Nephron (organoid): ENCODE data around the gene GSTA4.
A peak's percentile ranks its signal among the peaks of the same experiment; 100 is the strongest.
"Not testable (repeated sequence)": the region's sequence is repeated elsewhere in the genome, so short reads cannot be mapped to it uniquely, and the experiment has no call there.

Experiments
- H3K27ac Mint-ChIP-seq, 3 experiments: 2 replicates each; pipeline ENCODE4 v1.8.0; 2020; ENCODE audit warnings: mixed read lengths in 3 of 3, mild to moderate bottlenecking in 2 of 3, moderate library complexity in 1 of 3
- H3K27me3 Mint-ChIP-seq: 2 replicates; pipeline ENCODE4 v1.8.0; 2021; ENCODE audit warnings: low read depth, mild to moderate bottlenecking, moderate library complexity, mixed read lengths
- H3K36me3 Mint-ChIP-seq: 2 replicates; pipeline ENCODE4 v1.8.0; 2020; ENCODE audit warnings: low read depth, mixed read lengths
- H3K4me1 Mint-ChIP-seq: 2 replicates; pipeline ENCODE4 v1.8.0; 2020; ENCODE audit warnings: mixed read lengths
- H3K4me3 Mint-ChIP-seq, 3 experiments: 2 replicates each; pipeline ENCODE4 v1.8.0; 2020; ENCODE audit warnings: mild to moderate bottlenecking in 3 of 3, mixed read lengths in 3 of 3, moderate library complexity in 2 of 3
- H3K9me3 Mint-ChIP-seq: 2 replicates; pipeline ENCODE4 v1.8.0; 2020; ENCODE audit warnings: mixed read lengths
- CTCF ChIP-seq, 3 experiments: fragments of 200-600 bp; sonication (generic); IDR thresholded peaks; one replicate each; pipeline ENCODE4 v1.5.0; 2021; ENCODE audit warnings: antibody characterized with exemption in 3 of 3; ENCODE audit not compliant: unreplicated experiment in 3 of 3

GSTA4 gene

GRCh38 chr6:52995089-52995912, at the start of gene GSTA4:
TSS of gene GSTA4 (minus strand) at chr6:52995284. CDS start at chr6:52994243, 1,041 bp downstream.
- Mint-ChIP-seq H3K4me3 (peak within 1 kb of the TSS; percentile 93 to 98 (median 95)), H3K4me1 (peaks cover 21% of the 10 kb centered on the region), H3K36me3 (peaks cover 16% of the 10 kb centered on the region)

GRCh38 chr6:53044572-53044971, 49.5 kb upstream of the GSTA4 start:
- H3K36me3 Mint-ChIP-seq: peaks cover 38% of the 10 kb centered on the region

More at GRCh38 chr6:52995089-52995912, at the start of gene GSTA4:
- TF ChIP-seq CTCF (IDR thresholded peaks at IDR 0.05; ENCODE audit: unreplicated experiment in 3 of 3): peak; percentile 66 to 86 (median 74)
- peak within 1 kb of the TSS; percentile 98 to 99 (median 99) for H3K27ac Mint-ChIP-seq
- H3K9me3 Mint-ChIP-seq, H3K27me3 Mint-ChIP-seq: not testable (repeated sequence)

GRCh38 chr6:53044071-53044470, 49.0 kb upstream of the GSTA4 start:
- H3K4me1 Mint-ChIP-seq: peaks cover 22% of the 10 kb centered on the region
- H3K36me3 Mint-ChIP-seq: peaks cover 43% of the 10 kb centered on the region
- H3K4me3 Mint-ChIP-seq: no peak overlapping the region
- TF ChIP-seq CTCF (IDR thresholded peaks at IDR 0.05; ENCODE audit: unreplicated experiment in 3 of 3): no peak
- no peak overlapping the region for H3K27ac Mint-ChIP-seq
- H3K27me3 Mint-ChIP-seq: no peaks in the 10 kb centered on the region
- no peaks in the 10 kb centered on the region for H3K9me3 Mint-ChIP-seq

More at GRCh38 chr6:53044572-53044971, 49.5 kb upstream of the GSTA4 start:
- no peak overlapping the region for H3K27ac Mint-ChIP-seq
- H3K9me3 Mint-ChIP-seq: no peaks in the 10 kb centered on the region
- no peak for TF ChIP-seq CTCF (IDR thresholded peaks at IDR 0.05; ENCODE audit: unreplicated experiment in 3 of 3)
- H3K4me1 Mint-ChIP-seq: peaks cover 22% of the 10 kb centered on the region
- no peak overlapping the region for H3K4me3 Mint-ChIP-seq
- no peaks in the 10 kb centered on the region for H3K27me3 Mint-ChIP-seq

GRCh38 chr6:53043581-53043980, 48.5 kb upstream of the GSTA4 start:
- no peak for TF ChIP-seq CTCF (IDR thresholded peaks at IDR 0.05; ENCODE audit: unreplicated experiment in 3 of 3)
- Mint-ChIP-seq H3K9me3 (no peaks in the 10 kb centered on the region), H3K4me3 (no peak overlapping the region), H3K4me1 (peaks cover 22% of the 10 kb centered on the region), H3K27me3 (no peaks in the 10 kb centered on the region), H3K27ac (no peak overlapping the region), H3K36me3 (peaks cover 42% of the 10 kb centered on the region)

GRCh38 chr6:53042112-53042511, 47.0 kb upstream of the GSTA4 start:
- peaks cover 47% of the 10 kb centered on the region for H3K36me3 Mint-ChIP-seq
- H3K4me3 Mint-ChIP-seq: no peak overlapping the region
- TF ChIP-seq CTCF (IDR thresholded peaks at IDR 0.05; ENCODE audit: unreplicated experiment in 3 of 3): no peak
- peak overlapping the region in 2 of 3 experiments; percentile 2 to 30 for H3K27ac Mint-ChIP-seq
- H3K4me1 Mint-ChIP-seq: peaks cover 22% of the 10 kb centered on the region
- H3K9me3 Mint-ChIP-seq: no peaks in the 10 kb centered on the region
- no peaks in the 10 kb centered on the region for H3K27me3 Mint-ChIP-seq

- Mint-ChIP-seq H3K36me3 (peaks cover 48% of the 10 kb centered on the region), H3K27ac (no peak overlapping the region), H3K9me3 (no peaks in the 10 kb centered on the region), H3K4me1 (peaks cover 22% of the 10 kb centered on the region), H3K4me3 (no peak overlapping the region), H3K27me3 (no peaks in the 10 kb centered on the region)
- TF ChIP-seq CTCF (IDR thresholded peaks at IDR 0.05; ENCODE audit: unreplicated experiment in 3 of 3): no peak
Observed at GRCh38 chr6:53041356-53041755, 46.3 kb upstream of the GSTA4 start.
